Trophoblast cell (in vitro differentiated cells and primary cell): Measurements from ENCODE around the gene TMEM97.
"Not testable (repeated sequence)": the region's sequence is repeated elsewhere in the genome, so short reads cannot be mapped to it uniquely, and the experiment has no call there.

ENCODE experiments used
- DNase-seq, 2 donors: peaks; one replicate each; pipeline ENCODE4 v3.0.0-alpha.2; 2016
- H2AFZ ChIP-seq: 2 replicates; pipeline ENCODE4 v1.6.1; 2013; ENCODE audit warnings: low read length, moderate library complexity, mild to moderate bottlenecking; ENCODE audit not compliant: insufficient read depth, poor library complexity
- H2AK5ac ChIP-seq: 2 replicates; pipeline ENCODE4 v1.6.1; 2013; ENCODE audit warnings: mild to moderate bottlenecking, low read length
- H2BK120ac ChIP-seq: 2 replicates; pipeline ENCODE4 v1.6.1; 2013; ENCODE audit warnings: low read length, mild to moderate bottlenecking, moderate library complexity; ENCODE audit not compliant: insufficient read depth, poor library complexity
- H2BK12ac ChIP-seq: 2 replicates; pipeline ENCODE4 v1.6.1; 2013; ENCODE audit warnings: mild to moderate bottlenecking, low read length, moderate library complexity
- H2BK5ac ChIP-seq: 2 replicates; pipeline ENCODE4 v1.6.1; 2013; ENCODE audit warnings: low read length, low read depth, moderate library complexity, mild to moderate bottlenecking; ENCODE audit not compliant: poor library complexity
- H3K14ac ChIP-seq: 2 replicates; pipeline ENCODE4 v1.6.1; 2013; ENCODE audit warnings: mild to moderate bottlenecking, low read length
- H3K18ac ChIP-seq: 2 replicates; pipeline ENCODE4 v1.6.1; 2013; ENCODE audit warnings: mild to moderate bottlenecking, low read length
- H3K23ac ChIP-seq: 2 replicates; pipeline ENCODE4 v1.6.1; 2013; ENCODE audit warnings: low read length
- H3K27ac ChIP-seq: 2 replicates; pipeline ENCODE4 v1.5.1; 2013; ENCODE audit warnings: low read depth, mild to moderate bottlenecking, inconsistent platforms, low read length, moderate library complexity
- H3K27me3 ChIP-seq: 2 replicates; pipeline ENCODE4 v1.6.1; 2013; ENCODE audit warnings: inconsistent platforms, mild to moderate bottlenecking, low read length, moderate library complexity; ENCODE audit not compliant: insufficient read depth
- H3K36me3 ChIP-seq, 2 experiments: 1 replicate in 1 of 2; 2 replicates in 1 of 2; pipeline ENCODE4 v1.6.1; 2013; ENCODE audit warnings: low read length in 2 of 2, mild to moderate bottlenecking in 2 of 2, moderate library complexity in 1 of 2; ENCODE audit not compliant: insufficient read depth in 2 of 2, control insufficient read depth in 1 of 2
- H3K4ac ChIP-seq: 2 replicates; pipeline ENCODE4 v1.6.1; 2013; ENCODE audit warnings: low read depth, mild to moderate bottlenecking, low read length, moderate library complexity
- H3K4me1 ChIP-seq, 2 experiments: 1 replicate in 1 of 2; 2 replicates in 1 of 2; pipeline ENCODE4 v1.6.1; 2013; ENCODE audit warnings: low read length in 2 of 2, mild to moderate bottlenecking in 2 of 2, moderate library complexity in 1 of 2; ENCODE audit not compliant: insufficient read depth in 2 of 2, control insufficient read depth in 1 of 2
- H3K4me2 ChIP-seq: 2 replicates; pipeline ENCODE4 v1.6.1; 2013; ENCODE audit warnings: inconsistent platforms, mild to moderate bottlenecking, low read length, moderate library complexity
- H3K4me3 ChIP-seq: 2 replicates; pipeline ENCODE4 v1.5.1; 2013; ENCODE audit warnings: mild to moderate bottlenecking, low read depth, low read length, inconsistent platforms
- H3K79me1 ChIP-seq: one replicate; pipeline ENCODE4 v1.6.1; 2013; ENCODE audit warnings: low read length
- H3K79me2 ChIP-seq: 2 replicates; pipeline ENCODE4 v1.6.1; 2013; ENCODE audit warnings: low read length, mild to moderate bottlenecking; ENCODE audit not compliant: control insufficient read depth, insufficient read depth, poor library complexity
- H3K9ac ChIP-seq: 2 replicates; pipeline ENCODE4 v1.6.1; 2013; ENCODE audit warnings: mild to moderate bottlenecking, low read length
- H3K9me3 ChIP-seq: 2 replicates; pipeline ENCODE4 v1.6.1; 2013; ENCODE audit warnings: low read depth, mild to moderate bottlenecking, control low read depth, inconsistent platforms, low read length; ENCODE audit not compliant: insufficient read depth
- H4K12ac ChIP-seq: 2 replicates; pipeline ENCODE4 v1.6.1; 2013; ENCODE audit warnings: low read depth, mild to moderate bottlenecking, low read length, moderate library complexity
- H4K8ac ChIP-seq: 2 replicates; pipeline ENCODE4 v1.6.1; 2013; ENCODE audit warnings: low read depth, mild to moderate bottlenecking, low read length, moderate library complexity
- H4K91ac ChIP-seq: one replicate; pipeline ENCODE4 v1.6.1; 2013; ENCODE audit warnings: low read depth, mild to moderate bottlenecking, low read length, moderate library complexity
- WGBS: extraction: QIAGEN DNeasy Blood & Tissue Kit; methylation state at CpG from one replicate; pipeline ENCODE4 v1.1.7; 2013; ENCODE audit warnings: missing lambda C conversion rate; ENCODE audit not compliant: insufficient read length, insufficient coverage; ENCODE audit errors: extremely low coverage; 5-methylcytosine and 5-hydroxymethylcytosine counted together

Gene TMEM97

GRCh38 chr17:28338056-28338768 lies 19.2 kb downstream of the TMEM97 start:
- Histone ChIP-seq H3K23ac (no peak overlapping the region), H2BK5ac (no peak overlapping the region)
- WGBS, result no CpG with 5 or more reads among the region's 5 CpGs

GRCh38 chr17:28338769-28339212 lies 19.8 kb downstream of the TMEM97 start:
- H3K4ac ChIP-seq, result peak overlapping the region; percentile 38
- H3K27me3 ChIP-seq, H2BK12ac ChIP-seq, H4K12ac ChIP-seq, H3K9me3 ChIP-seq, DNase-seq, H3K4me2 ChIP-seq, H4K91ac ChIP-seq, H3K9ac ChIP-seq, H3K18ac ChIP-seq, H3K23ac ChIP-seq, H2BK5ac ChIP-seq, H3K4me3 ChIP-seq, H2BK120ac ChIP-seq, H2AFZ ChIP-seq, H2AK5ac ChIP-seq, H3K14ac ChIP-seq: not testable (repeated sequence)
- H3K79me1 ChIP-seq, result peaks cover 11% of the 10 kb centered on the region
- H4K8ac ChIP-seq, result peak overlapping the region; percentile 15
- peaks cover 22% of the 10 kb centered on the region for H3K79me2 ChIP-seq
- peak overlapping the region; percentile 37 for H3K27ac ChIP-seq
- WGBS, result no CpG with 5 or more reads among the region's 8 CpGs
- H3K36me3 ChIP-seq, result peaks cover 45 to 47% of the 10 kb centered on the region in 2 experiments
- peaks cover 20 to 25% of the 10 kb centered on the region in 2 experiments for H3K4me1 ChIP-seq

More at GRCh38 chr17:28338056-28338768, 19.2 kb downstream of the TMEM97 start:
- Histone ChIP-seq H3K4me2 (no peak overlapping the region), H2AK5ac (no peak overlapping the region), H4K8ac (peak overlapping the region; percentile 15), H3K9ac (no peak overlapping the region), H3K79me2 (peaks cover 22% of the 10 kb centered on the region), H3K4ac (peak overlapping the region; percentile 38), H2AFZ (no peak overlapping the region), H3K27me3 (no peaks in the 10 kb centered on the region), H3K9me3 (peaks cover 2% of the 10 kb centered on the region), H3K4me1 (peaks cover 20 to 25% of the 10 kb centered on the region in 2 experiments), H3K14ac (no peak overlapping the region), H3K27ac (peak overlapping the region; percentile 37), H2BK12ac (no peak overlapping the region), H4K12ac (no peak overlapping the region), H3K4me3 (no peak overlapping the region), H2BK120ac (no peak overlapping the region), H3K36me3 (peaks cover 39 to 41% of the 10 kb centered on the region in 2 experiments), H3K18ac (no peak overlapping the region), H4K91ac (no peak overlapping the region), H3K79me1 (peaks cover 11% of the 10 kb centered on the region)
- DNase-seq, result no peak

GRCh38 chr17:28339431-28339830 lies 20.4 kb downstream of the TMEM97 start:
- WGBS, result no CpG with 5 or more reads among the region's 15 CpGs
- Histone ChIP-seq H3K14ac (no peak overlapping the region), H3K27ac (no peak overlapping the region), H3K4me1 (peaks cover 17 to 23% of the 10 kb centered on the region in 2 experiments), H2AK5ac (no peak overlapping the region), H3K79me1 (peaks cover 11% of the 10 kb centered on the region), H3K79me2 (peaks cover 22% of the 10 kb centered on the region), H2AFZ (no peak overlapping the region), H3K4me3 (no peak overlapping the region), H2BK120ac (no peak overlapping the region), H3K9me3 (peaks cover 2% of the 10 kb centered on the region), H3K27me3 (no peaks in the 10 kb centered on the region), H3K18ac (peak overlapping the region; percentile 42), H4K8ac (no peak overlapping the region), H2BK12ac (no peak overlapping the region), H4K12ac (no peak overlapping the region), H3K4me2 (no peak overlapping the region), H3K23ac (no peak overlapping the region), H2BK5ac (no peak overlapping the region), H3K9ac (no peak overlapping the region), H4K91ac (no peak overlapping the region), H3K4ac (peak overlapping the region; percentile 30), H3K36me3 (peaks cover 51 to 53% of the 10 kb centered on the region in 2 experiments)
- no peak for DNase-seq

GRCh38 chr17:28340374-28340773 lies 21.4 kb downstream of the TMEM97 start:
- Histone ChIP-seq H3K4me1 (peaks cover 13 to 19% of the 10 kb centered on the region in 2 experiments), H2AK5ac (no peak overlapping the region), H3K9ac (no peak overlapping the region), H3K14ac (no peak overlapping the region), H3K18ac (no peak overlapping the region), H3K9me3 (peaks cover 2% of the 10 kb centered on the region), H3K36me3 (peaks cover 58 to 62% of the 10 kb centered on the region in 2 experiments), H2BK5ac (no peak overlapping the region), H2BK120ac (no peak overlapping the region), H3K4me3 (no peak overlapping the region), H3K79me1 (peaks cover 6% of the 10 kb centered on the region), H2AFZ (no peak overlapping the region), H4K91ac (no peak overlapping the region), H3K79me2 (peaks cover 16% of the 10 kb centered on the region), H3K4ac (no peak overlapping the region), H4K8ac (no peak overlapping the region), H3K4me2 (no peak overlapping the region), H4K12ac (no peak overlapping the region), H3K23ac (no peak overlapping the region), H3K27ac (no peak overlapping the region), H2BK12ac (no peak overlapping the region), H3K27me3 (no peaks in the 10 kb centered on the region)
- DNase-seq, result no peak
- no CpG with 5 or more reads among the region's 6 CpGs for WGBS
